Activated CD8-positive, alpha-beta memory T cell treated with anti-CD3 and anti-CD28 coated beads for 4 hours (primary cell): ENCODE results near the gene PPP1R10.

Source experiments
- DNase-seq, 2 donors: peaks; one replicate each; pipeline ENCODE4 v3.0.0-alpha.2; 2020; ENCODE audit warnings: low read depth in 2 of 2

PPP1R10 gene

DNA sequence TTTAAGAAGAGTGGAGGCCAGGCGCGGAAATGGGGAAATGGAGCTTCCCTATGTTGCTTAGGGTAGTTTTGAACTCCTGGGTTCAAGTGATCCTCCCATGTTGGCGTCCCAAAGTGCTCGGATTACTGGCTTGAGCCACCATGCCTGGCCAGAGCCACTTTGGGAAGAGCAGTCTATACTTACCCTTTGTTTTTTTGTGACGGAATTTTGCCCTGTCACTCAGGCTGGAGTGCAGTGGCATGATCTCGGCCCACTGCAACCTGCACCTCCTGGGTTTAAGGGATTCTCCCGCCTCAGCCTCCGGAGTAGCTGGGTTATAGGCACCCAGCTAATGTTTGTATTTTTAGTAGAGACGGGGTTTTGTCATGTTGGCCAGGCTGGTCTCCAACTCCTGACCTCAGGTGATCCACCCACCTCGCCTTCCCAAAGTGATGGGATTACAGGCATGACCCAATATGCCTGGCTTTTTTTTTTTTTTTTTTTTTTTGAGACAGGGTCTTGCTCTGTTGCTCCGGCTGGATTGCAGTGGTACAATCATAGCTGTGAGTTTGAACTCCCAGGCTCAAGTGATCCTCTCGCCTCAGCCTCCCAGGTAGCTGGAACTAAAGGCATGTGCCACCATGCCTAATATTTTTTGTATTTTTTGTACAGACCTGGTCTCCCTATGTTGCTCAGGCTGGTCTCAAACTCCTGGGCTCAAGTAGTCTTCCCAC, 18.0 kb downstream of the PPP1R10 start:
- DNase-seq: no peak

DNA sequence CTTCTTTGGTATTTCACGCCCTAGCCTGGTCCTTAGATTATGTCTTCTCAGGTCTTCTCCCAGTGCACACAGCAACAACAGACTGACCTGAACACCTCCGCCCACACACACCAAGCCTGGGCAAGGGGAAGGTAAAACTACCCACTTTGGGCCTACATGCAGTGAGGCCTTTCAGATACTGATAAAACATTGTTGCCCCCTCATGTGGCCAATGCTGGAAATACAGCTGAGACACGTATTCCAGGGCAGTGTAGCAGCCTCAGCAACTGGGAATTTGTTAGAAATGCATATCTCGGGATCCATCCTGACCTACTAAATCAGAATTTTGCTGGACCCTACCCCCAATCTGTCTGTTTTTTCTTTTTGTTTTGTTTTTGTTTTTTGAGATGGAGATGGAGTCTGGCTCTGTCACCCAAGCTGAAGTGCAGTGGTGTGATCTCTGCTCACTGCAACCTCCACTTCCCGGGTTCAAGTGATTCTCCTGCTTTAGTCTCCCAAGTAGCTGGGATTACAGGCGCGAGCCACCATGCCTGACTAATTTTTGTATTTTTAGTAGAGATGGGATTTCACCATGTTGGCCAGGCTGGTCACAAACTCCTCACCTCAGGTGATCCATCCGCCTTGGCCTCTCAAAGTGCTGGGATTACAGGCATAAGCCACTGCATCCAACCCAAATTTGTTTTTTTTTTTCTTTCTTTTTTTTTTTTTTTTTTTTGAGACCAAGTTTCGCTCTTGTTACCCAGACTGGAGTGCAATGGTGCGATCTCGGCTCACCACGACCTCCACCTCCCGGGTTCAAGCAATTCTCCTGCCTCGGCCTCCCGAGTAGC, 19.5 kb downstream of the PPP1R10 start:
- peak; percentile 57 to 63 for DNase-seq

DNA sequence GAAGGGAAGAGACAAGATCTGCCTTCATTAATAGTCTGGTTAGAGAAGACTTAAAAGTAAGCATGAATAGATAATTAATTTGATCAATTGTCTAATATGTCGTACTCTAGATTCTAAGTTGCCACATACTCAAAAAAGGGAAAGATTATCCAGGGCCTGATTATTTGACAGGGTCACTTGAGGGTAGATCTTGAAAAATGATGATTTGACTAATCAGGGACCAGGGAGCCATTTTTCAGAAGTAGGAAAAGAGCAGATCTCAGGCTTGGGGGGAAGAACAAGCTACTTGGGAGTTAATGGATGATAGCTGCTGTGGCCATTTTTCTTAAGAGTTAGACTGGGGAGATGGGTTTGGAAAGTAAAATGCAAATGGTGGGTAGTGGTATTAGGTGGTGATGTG, 24.8 kb downstream of the PPP1R10 start:
- no peak for DNase-seq

DNA sequence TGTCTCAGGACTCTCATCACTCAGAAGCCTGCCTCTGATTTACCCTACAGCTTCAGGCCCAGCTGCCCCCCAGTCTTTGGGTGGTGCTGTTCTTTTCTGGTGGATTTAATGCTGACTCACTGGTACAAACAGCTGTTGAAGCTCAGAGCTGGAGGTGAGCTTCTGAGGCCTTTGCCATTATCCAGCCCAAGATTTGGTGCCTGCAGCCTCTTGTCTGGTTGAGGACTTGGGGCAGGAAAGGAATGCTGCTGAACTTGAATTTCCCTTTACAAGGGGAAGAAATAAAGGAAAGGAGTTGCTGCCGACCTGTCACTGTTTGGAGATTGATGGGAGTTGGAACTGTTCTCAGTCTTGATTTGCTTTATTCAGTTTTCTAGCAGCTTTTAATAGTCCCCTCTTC, 26.0 kb downstream of the PPP1R10 start:
- no peak for DNase-seq

DNA sequence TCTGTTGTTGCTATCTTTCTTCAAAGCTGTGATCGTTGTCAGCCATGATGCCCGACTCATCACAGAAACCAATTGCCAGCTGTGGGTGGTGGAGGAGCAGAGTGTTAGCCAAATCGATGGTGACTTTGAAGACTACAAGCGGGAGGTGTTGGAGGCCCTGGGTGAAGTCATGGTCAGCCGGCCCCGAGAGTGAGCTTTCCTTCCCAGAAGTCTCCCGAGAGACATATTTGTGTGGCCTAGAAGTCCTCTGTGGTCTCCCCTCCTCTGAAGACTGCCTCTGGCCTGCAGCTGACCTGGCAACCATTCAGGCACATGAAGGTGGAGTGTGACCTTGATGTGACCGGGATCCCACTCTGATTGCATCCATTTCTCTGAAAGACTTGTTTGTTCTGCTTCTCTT, 26.5 kb downstream of the PPP1R10 start:
- DNase-seq: no peak

DNA sequence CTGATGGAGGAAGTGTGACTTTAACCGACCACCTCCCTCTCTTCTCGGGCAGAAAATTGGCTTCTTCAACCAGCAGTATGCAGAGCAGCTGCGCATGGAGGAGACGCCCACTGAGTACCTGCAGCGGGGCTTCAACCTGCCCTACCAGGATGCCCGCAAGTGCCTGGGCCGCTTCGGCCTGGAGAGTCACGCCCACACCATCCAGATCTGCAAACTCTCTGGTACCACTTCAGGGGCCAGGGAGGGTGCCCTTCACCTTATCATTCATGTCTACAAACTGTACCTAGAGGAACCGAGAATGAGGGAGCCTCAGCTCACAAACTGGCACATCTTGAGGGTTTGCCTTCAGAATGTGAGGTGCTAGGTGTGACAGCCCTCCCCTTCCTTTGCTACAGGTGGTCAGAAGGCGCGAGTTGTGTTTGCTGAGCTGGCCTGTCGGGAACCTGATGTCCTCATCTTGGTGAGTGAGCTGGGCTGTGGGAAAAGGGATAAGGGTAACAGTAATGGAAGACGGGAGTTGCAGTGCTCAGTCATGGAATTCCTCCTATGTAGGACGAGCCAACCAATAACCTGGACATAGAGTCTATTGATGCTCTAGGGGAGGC, 27.2 kb downstream of the PPP1R10 start:
- DNase-seq: no peak

DNA sequence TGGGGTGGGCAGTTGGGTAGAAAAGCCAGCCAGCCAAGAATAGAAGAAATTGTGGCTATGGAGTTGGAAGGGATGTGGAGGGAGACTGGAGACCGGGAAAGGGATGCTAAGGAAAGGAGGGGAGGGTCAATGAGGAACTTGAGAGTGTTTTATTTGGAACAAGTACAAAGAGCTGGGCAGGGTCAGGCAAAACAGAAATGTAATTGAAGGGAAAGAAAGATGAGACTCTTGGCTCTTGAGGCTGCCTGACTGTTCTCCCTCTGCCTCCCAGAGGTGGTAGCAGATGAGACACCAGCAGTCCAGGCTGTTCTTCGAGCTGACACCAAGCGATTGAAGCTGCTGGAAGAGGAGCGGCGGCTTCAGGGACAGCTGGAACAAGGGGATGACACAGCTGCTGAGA, 33.1 kb downstream of the PPP1R10 start:
- no peak for DNase-seq

DNA sequence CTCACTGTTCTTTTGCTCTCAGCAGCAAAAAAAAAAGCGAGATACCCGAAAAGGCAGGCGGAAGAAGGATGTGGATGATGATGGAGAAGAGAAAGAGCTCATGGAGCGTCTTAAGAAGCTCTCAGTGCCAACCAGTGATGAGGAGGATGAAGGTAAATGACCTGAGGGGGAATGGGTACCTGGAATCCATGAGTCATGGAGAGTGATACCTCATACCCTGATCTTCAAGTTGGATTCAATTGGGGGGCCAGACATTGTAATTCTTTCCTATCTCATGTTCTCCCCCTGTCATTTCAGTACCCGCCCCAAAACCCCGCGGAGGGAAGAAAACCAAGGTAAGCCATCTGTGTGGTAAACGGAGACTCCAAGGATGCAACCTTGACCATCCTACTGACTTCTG, 39.0 kb downstream of the PPP1R10 start:
- DNase-seq: no peak

DNA sequence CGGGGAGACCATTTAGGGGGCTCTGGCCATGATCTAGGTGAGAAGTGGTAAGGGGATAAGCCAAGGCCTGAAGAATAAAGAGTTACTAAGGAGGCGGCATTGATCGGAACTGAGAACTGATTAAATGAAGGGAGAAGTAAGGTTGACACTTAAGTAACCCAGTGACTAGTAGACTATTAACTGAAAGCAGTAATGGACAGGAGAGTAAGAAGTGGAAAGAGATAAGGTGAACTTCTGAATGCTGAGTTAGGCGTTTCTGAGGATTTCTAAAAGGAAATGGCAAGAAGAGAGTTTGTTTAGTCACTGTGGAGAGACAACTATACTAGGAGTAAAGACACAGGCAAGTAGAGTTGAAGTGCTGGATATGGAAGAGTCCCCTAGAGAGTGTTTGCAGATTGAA, 43.9 kb downstream of the PPP1R10 start:
- no peak for DNase-seq

DNA sequence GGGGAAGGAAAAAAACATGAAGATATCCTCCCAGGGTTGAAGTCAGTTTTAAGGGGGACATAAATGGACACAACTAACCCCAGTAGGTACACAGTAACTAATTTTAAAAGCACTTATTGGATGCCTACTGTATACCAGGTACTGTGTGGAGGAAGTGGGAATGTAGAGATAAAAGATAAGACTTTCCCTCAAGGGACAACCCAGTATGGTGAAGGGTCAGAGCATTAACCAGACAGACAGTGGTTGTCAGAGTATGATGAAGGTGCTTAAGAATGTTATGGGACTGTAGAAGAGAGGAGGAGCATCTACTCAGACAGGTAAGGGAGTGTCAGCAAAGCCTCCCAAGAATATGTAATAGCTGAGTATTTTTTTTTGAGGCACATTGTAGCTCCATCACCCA, 44.9 kb downstream of the PPP1R10 start:
- no peak for DNase-seq

DNA sequence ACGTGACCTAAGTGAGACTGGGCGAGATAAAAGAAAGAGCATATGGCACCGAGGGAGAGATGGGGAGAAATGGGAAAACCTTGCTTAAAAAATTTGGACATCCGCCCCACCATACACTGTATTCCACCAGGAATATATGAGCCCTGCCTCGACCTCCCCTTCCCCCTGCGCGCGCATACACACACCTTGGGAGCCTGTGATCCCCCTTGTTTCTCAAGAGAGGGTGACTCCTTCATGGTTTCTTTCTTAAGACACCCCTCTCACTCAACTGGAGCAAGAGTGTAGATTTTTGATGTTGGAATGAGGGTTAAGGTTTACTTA, 45.3 kb downstream of the PPP1R10 start:
- no peak for DNase-seq

DNA sequence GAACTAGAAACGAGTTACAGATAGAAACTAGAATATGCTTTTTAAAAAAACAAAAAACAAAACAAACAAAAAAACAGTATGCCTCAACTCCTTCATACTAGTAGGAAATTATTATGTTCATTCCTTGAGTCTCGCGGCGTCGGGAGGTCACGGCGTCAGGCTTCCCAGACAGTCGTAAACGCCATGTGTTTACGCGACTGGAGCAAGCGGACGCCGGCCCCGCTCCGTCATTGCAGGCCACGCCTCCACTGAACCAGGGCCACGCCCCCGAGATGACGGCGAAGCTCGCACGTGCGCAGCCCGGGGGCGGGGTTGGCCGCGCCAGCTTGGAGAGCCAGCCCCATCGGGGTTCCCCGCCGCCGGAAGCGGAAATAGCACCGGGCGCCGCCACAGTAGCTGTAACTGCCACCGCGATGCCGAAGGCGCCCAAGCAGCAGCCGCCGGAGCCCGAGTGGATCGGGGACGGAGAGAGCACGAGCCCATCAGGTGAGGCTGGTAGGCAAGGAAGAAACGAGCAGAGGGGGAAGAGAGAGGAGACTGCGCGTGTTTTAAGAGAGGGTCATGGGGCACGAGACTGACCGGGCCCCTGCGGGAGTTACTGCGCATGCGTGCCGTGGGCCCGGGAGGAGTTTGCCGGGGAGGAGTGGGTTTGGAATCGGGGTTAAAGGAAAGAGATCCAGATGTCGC, 45.8 kb downstream of the PPP1R10 start, which contains the start of gene ABCF1:
Gene ABCF1, plus strand, starts transcription at position 368 of the 687 bp plus-strand sequence. Its CDS starts 46 bp downstream, at position 414.
- DNase-seq: peak; percentile 98 to 99

DNA sequence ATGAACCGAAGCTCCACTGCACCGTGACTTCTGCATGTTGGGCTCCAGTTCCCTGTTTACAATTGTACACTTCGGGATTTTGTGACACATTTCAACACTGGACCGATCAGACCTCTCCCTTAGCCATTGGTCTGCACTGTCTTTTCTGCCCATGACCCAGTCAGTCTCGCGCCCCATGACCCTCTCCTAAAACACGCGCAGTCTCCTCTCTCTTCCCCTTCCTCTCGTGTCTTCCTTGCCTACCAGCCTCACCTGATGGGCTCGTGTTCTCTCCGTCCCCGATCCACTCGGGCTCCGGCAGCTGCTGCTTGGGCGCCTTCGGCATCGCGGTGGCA, 46.3 kb downstream of the PPP1R10 start:
- no peak for DNase-seq

DNA sequence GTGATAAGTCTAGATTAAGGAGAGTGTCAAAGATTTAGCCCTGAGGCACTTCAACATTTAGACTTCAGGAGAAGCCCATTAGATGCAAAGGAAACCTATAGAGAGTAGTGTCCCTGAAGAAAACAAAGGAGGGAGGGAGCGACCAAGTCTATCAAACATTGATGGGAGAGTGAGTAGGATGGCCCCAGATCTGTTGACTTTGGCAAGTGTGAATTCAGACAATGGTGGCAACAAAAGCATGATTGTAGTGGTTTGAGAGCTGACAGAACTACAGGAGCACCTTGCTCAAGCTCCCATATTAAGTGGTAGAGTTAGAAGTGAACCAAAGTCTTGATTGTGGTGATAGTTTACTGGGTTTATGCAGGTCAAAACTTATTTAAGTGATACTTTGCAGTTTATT, 46.8 kb downstream of the PPP1R10 start:
- DNase-seq: no peak

DNA sequence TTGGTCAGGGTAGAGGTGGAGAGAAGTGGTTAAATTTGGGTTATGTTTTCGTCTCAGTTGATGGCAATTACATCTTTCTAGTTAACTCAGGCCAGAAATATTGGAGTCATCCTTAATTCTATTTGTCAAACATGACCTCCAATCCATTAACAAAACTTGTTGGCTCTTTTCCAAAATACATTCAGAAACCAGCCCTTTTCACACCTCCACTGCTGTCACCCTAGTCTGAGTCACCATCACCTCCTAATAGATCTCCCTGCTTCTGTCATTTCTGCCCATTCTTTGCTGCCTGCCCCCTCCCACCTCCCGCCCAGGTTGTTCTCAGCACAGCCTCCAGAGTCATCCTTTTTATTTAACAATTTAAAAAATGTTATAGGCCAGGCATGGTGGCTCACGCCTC, 48.8 kb downstream of the PPP1R10 start:
- DNase-seq: no peak

DNA sequence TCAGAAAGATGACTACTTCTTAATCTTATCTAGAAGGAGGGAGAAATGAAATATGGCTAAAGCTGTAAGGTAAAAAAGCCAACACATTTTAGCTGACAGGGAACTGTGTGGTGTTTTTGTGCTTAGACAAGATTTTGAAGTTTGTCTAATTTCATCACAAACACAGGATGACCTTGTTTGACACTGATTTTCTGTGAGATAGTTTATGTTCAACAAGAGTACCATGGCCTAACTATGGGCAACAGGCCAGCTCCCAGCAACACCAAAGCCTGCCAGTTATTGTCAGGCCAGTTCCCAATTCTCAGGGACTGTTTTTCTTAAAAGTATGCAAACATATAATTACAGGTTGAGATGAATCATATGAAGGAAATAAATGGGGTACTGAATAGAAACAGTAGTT, 51.3 kb downstream of the PPP1R10 start:
- no peak for DNase-seq

DNA sequence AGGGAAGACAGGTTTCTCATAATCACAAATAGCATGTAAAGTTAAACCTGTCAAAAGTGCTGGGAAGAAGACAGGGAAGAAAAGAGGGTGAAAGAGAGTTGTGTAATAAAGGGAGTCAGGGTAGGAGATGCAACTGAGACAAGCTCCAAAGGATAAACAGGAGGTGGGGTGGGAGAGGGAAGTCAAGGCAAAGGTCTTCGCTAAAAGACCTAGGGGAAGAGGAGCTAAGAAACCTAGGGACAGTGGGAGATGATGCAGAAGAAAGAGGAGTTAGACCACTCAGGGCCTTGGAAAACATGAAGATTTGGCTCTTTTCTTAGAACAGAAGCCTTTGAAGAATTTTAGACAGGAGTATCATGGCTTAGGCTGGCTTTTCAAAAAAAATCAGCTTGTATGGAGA, 52.9 kb downstream of the PPP1R10 start:
- DNase-seq: no peak

DNA sequence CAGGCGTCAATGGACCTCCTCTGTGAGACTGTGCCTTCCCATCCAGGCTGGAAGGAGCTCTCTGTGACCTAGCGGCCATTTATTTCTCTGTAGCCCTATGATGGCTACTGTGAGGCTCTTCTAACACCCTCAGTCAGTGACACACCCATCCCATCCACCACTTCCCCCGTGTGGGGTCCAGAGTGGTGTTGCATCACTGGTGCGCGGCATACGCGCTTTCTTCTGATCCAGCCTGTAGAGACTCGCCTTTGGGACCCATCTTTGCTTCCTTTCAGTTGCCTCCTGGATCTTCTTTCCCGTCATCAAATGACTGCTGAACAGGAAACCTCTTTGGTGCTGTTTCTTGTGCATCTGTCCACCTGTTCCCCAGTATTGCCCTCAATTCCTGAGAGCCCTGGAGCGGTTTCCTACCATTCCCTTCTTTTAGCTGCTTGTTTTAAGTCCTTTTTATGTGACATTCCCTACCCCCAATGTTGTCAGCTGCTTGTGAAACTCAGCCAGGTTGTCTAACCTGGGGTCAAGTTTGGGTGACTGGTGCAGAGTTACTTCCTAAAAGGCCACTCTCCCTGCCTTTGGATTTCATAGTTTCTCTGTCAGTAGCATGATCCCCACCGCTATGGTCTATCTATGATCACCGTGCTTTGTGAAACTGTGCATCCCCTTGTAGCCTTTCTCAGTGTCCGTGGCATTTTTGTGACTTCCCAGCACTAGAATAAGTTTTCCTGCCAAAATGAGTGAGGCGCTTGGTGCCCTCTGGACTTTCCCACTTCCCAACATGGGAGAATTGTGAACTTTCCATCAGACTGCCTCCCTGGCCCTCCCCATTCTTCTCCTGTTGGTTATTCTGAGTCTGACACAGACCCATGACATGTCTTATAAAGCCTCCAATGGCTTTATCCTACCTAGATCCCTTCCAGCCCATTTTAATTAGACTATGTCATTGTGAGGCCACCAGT, 54.3 kb downstream of the PPP1R10 start:
- DNase-seq: no peak

DNA sequence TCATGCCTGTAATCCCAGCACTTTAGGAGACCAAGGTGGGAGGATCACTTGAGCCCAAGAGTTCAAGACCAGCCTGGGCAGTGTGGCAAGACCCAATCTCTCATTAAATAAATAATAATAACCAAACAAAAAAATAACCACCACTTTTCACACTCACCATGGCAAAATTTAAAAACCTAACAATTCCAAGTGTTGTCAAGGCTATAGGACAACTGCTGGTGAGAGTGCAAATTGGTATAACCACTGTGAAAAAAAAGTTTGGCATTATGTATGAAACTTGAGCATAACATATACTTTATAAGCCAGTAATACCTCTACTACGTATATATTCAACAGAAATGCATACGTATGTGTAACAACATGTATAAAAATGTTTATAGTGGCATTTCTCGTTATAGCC, 56.1 kb downstream of the PPP1R10 start:
- DNase-seq: no peak

DNA sequence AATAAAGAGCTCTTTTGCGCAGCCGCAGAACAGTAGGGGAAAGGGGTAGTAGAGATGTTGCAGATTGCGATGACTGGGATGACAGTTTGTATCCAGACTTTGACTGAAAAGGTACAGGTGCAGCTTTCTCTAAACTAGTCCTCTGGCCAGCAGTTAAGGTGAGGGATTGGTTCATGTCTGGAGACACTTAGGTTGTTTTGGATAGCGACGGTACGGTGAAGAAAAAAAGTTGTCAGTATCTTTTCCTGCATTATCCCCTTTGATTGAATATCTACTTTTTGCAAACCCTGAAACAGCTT, 59.4 kb downstream of the PPP1R10 start:
- DNase-seq: peak in 1 of 2 donors; percentile 50

DNA sequence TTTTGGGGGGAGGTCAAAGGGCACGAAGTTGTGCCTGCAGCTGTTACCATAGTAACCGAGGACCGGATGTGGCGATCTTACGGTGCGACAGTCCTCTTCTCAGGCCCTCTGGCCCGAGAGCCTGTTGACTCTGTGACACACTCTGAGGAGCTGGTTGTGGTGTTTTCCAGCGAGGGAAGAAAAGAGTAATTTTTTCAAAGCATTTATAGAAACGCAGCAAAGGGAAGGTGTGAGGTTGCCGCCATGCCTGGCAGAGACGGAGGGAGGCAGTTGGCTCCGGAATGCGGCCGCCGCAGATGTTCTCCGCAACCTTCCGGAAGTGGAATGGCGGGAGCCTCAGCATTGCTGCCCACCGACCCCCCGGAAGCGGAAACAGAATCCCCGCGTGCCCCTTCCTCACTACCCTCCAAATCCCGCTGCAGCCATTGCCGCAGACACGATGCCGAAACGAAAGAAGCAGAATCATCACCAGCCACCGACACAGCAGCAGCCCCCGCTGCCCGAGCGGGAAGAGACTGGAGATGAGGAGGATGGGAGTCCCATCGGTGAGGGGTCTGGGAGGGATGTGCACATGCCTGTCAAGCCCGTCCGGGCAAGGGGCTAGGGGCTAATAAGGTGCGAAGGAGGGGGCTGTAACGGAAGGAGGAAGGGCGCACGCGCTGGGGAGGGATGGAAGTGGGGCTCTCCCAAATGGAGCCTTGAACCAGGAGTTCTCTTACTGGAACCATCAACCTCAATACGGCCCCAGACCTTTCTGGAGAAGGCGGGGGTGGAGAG, 59.9 kb downstream of the PPP1R10 start, which contains the start of gene PRR3:
Gene PRR3, plus strand, starts transcription at position 390 of the 777 bp plus-strand sequence. Its CDS starts 50 bp downstream, at position 440.
- DNase-seq: peak; percentile 55 to 73
